ENCODE data around the gene LRG1.

GRCh38 chr19:4550018-4550417 is 10.2 kb upstream of the LRG1 start:
- TF ChIP-seq CTCF (IDR thresholded peaks at IDR 0.05; ENCODE audit: insufficient read depth, low read length) (no peak), REST (IDR thresholded peaks at IDR 0.05; ENCODE audit: insufficient replicate concordance, low read depth) (no peak)
